Lower leg skin (tissue), 4 donors: Measurements from ENCODE around the gene FAS. TPM values are rescaled to one million over a fixed set of nuclear protein-coding genes. Genes with fewer than 3 reads are reported as not detected.

Source experiments
- DNase-seq, 2 donors: peaks; one replicate each; pipeline ENCODE4 v3.0.0-alpha.2; 2019; ENCODE audit warnings: low spot score in 2 of 2
- H3K4me3 ChIP-seq: fragments of 200-600 bp; sonication (generic); 2 replicates; pipeline ENCODE4 v1.5.1; 2017; ENCODE audit warnings: mild to moderate bottlenecking, low read depth; ENCODE audit not compliant: poor library complexity, severe bottlenecking
- POLR2A ChIP-seq, 2 donors: fragments of 450-650 bp; IDR thresholded peaks; one replicate each; pipeline ENCODE4 v1.6.1; 2016 to 2017; ENCODE audit warnings: antibody characterized with exemption in 2 of 2, mild to moderate bottlenecking in 1 of 2, moderate library complexity in 1 of 2
- WGBS, 2 donors: methylation state at CpG; one replicate each; pipeline ENCODE4 v1.1.5; 2018; 5-methylcytosine and 5-hydroxymethylcytosine counted together
- intact Hi-C: fragments of 100-400 bp; cut with DNase I; formaldehyde crosslinking; loops from one replicate; pipeline ENCODE4 v1.15.0; 2023; ENCODE audit warnings: low total_unique reads
- total RNA-seq, 4 donors: library from RNA; depleted of rRNA; stranded (reverse); fragments of >200 nt; gene quantifications; one replicate each; pipeline ENCODE4 v1.1.0, GENCODE V29; 2016
- TF ChIP-seq, protein P1 (sequence below), 3 donors: fragments of 450-650 bp; IDR thresholded peaks; one replicate each; pipeline ENCODE4 v1.5.1; 2016; ENCODE audit warnings: antibody characterized with exemption in 3 of 3, mild to moderate bottlenecking in 3 of 3, moderate library complexity in 2 of 3

Gene FAS
- total RNA-seq, 4 donors from 2014 or later: 11.4 to 19.7 (median 16.3) TPM

DNA sequence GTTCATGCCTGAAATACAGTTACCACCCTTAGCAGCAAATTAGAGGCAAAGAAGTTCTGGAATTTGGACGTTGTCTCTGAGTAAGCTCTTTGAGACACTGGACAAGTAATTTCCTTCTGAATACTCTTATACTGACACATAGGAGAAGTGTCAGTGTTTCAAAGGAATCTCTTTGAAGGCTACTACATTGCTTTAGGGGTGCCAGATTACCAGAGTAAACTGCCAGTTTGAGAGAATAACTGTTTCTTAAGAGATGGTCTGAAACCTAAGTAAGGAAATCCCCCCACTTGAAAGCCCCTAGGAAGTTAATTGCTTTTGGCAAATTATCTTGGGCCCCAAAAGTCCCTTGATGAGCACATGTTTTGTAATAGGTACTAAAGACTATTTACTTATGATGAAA, 3.4 kb downstream of the FAS start:
- 10 to 12% methylated on average over 1 of the region's 1 CpG for WGBS, 2 donors
- TF ChIP-seq POLR2A (IDR thresholded peaks at IDR 0.05): no peak
- TF ChIP-seq, protein P1, sequence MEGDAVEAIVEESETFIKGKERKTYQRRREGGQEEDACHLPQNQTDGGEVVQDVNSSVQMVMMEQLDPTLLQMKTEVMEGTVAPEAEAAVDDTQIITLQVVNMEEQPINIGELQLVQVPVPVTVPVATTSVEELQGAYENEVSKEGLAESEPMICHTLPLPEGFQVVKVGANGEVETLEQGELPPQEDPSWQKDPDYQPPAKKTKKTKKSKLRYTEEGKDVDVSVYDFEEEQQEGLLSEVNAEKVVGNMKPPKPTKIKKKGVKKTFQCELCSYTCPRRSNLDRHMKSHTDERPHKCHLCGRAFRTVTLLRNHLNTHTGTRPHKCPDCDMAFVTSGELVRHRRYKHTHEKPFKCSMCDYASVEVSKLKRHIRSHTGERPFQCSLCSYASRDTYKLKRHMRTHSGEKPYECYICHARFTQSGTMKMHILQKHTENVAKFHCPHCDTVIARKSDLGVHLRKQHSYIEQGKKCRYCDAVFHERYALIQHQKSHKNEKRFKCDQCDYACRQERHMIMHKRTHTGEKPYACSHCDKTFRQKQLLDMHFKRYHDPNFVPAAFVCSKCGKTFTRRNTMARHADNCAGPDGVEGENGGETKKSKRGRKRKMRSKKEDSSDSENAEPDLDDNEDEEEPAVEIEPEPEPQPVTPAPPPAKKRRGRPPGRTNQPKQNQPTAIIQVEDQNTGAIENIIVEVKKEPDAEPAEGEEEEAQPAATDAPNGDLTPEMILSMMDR (IDR thresholded peaks at IDR 0.05): no peak
- no peak overlapping the region for H3K4me3 ChIP-seq
- DNase-seq: no peak
- intact Hi-C loops: no loop called here

GRCh38 chr10:88995156-88995876, 4.7 kb downstream of the FAS start:
- DNase-seq: no peak
- intact Hi-C loops: no loop called here
- no peak overlapping the region for H3K4me3 ChIP-seq
- 54 to 62% methylated on average over 7 of the region's 7 CpGs for WGBS, 2 donors
- TF ChIP-seq, protein P1 (IDR thresholded peaks at IDR 0.05): no peak
- TF ChIP-seq POLR2A (IDR thresholded peaks at IDR 0.05): no peak

DNA sequence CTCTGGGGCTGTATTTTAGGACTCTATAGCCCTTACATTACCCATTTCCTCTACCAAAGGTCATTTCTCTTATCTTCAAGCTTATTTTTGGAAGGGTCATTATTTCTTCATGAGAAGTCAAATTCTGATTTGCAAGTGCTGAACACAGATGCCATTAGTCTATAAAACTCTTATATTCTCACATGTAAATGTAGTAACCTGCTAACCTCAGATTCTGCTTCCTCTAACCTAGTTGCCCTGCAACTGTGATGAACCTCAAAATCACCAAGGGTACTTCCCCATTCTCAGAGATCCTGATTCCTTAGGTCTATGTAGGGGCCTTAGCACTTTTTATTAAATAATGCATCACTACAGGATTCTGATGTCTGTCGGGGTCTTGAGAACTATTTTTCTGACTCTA, 6.3 kb downstream of the FAS start:
- no peak for TF ChIP-seq POLR2A (IDR thresholded peaks at IDR 0.05)
- TF ChIP-seq, protein P1 (IDR thresholded peaks at IDR 0.05): no peak
- intact Hi-C loops: no loop called here
- no peak overlapping the region for H3K4me3 ChIP-seq
- no peak for DNase-seq
- 86 to 96% methylated on average over 1 of the region's 1 CpG for WGBS, 2 donors

DNA sequence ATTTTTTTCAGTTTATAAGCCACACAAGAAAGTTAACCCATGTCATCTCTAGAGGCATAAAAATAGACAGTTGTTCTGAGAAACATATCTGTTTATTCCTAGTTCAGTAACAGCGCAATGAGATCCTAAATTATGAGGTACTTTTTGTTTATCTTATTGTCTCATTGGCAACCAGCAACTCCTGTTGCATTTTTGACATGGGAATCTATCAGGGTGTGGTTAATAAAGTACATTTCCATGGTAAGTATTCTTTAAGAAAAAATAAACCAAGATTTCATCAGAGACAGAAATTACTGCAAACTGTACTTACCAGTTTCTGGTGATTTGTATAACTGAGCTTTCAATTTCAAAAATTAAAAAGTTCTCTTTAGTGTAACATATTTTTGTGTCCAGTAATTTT, 9.0 kb downstream of the FAS start:
- no peak for TF ChIP-seq POLR2A (IDR thresholded peaks at IDR 0.05)
- TF ChIP-seq, protein P1 (IDR thresholded peaks at IDR 0.05): no peak
- no peak for DNase-seq
- no peak overlapping the region for H3K4me3 ChIP-seq
- intact Hi-C loops: no loop called here
- WGBS, 2 donors: 15 to 18% methylated on average over 1 of the region's 1 CpG

GRCh38 chr10:89001024-89001728, 10.6 kb downstream of the FAS start:
- 49 to 55% methylated on average over 5 of the region's 5 CpGs for WGBS, 2 donors
- TF ChIP-seq POLR2A (IDR thresholded peaks at IDR 0.05): no peak
- TF ChIP-seq, protein P1 (IDR thresholded peaks at IDR 0.05): no peak
- intact Hi-C loops: no loop called here
- no peak for DNase-seq
- H3K4me3 ChIP-seq: no peak overlapping the region
